Measurements from ENCODE around the gene SPSB2.
A peak's percentile ranks its signal among the peaks of the same experiment; 100 is the strongest.
"Not testable (repeated sequence)": the region's sequence is repeated elsewhere in the genome, so short reads cannot be mapped to it uniquely, and the experiment has no call there.

The SPSB2 gene

GRCh38 chr12:6871052-6871957 lies 1.8 kb downstream of the SPSB2 start:
- no peak for DNase-seq (ENCODE audit: low read depth, low spot score)

GRCh38 chr12:6870304-6870703 lies 2.8 kb downstream of the SPSB2 start:
- not testable (repeated sequence) for DNase-seq (ENCODE audit: low read depth, low spot score)

- DNase-seq (ENCODE audit: low read depth, low spot score): peak; percentile 73
These were observed 3.8 kb downstream of the SPSB2 start for GRCh38 chr12:6869049-6870021.

GRCh38 chr12:6868211-6869048 lies 4.7 kb downstream of the SPSB2 start:
- DNase-seq (ENCODE audit: low read depth, low spot score): peak; percentile 11

- DNase-seq (ENCODE audit: low read depth, low spot score): peak; percentile 56
These were observed 5.5 kb downstream of the SPSB2 start, which contains the start of gene TPI1 for GRCh38 chr12:6867413-6868210. TPI1 (plus strand) TSS chr12:6867531; CDS start chr12:6867567, 36 bp downstream.

- DNase-seq (ENCODE audit: low read depth, low spot score): no peak
These were observed 6.1 kb downstream of the SPSB2 start for GRCh38 chr12:6866920-6867412.

- no peak for DNase-seq (ENCODE audit: low read depth, low spot score)
These were observed 6.8 kb downstream of the SPSB2 start for GRCh38 chr12:6866163-6866919.

GRCh38 chr12:6865307-6865706 lies 7.8 kb downstream of the SPSB2 start:
- not testable (repeated sequence) for DNase-seq (ENCODE audit: low read depth, low spot score)

- no peak for DNase-seq (ENCODE audit: low read depth, low spot score)
These were observed 9.3 kb downstream of the SPSB2 start for GRCh38 chr12:6863586-6864321.

GRCh38 chr12:6863033-6863432 lies 10.1 kb downstream of the SPSB2 start:
- no peak for DNase-seq (ENCODE audit: low read depth, low spot score)

- DNase-seq (ENCODE audit: low read depth, low spot score): no peak
These were observed 11.7 kb downstream of the SPSB2 start for GRCh38 chr12:6861391-6861790.

GRCh38 chr12:6860942-6861341 lies 12.2 kb downstream of the SPSB2 start:
- DNase-seq (ENCODE audit: low read depth, low spot score): no peak

GRCh38 chr12:6860116-6860515 lies 13.0 kb downstream of the SPSB2 start:
- DNase-seq (ENCODE audit: low read depth, low spot score): no peak

GRCh38 chr12:6858799-6859198 lies 14.3 kb downstream of the SPSB2 start:
- no peak for DNase-seq (ENCODE audit: low read depth, low spot score)

- DNase-seq (ENCODE audit: low read depth, low spot score): no peak
These were observed 17.8 kb downstream of the SPSB2 start for GRCh38 chr12:6855322-6855721.

- DNase-seq (ENCODE audit: low read depth, low spot score): no peak
These were observed 19.1 kb downstream of the SPSB2 start for GRCh38 chr12:6854036-6854435.

GRCh38 chr12:6853626-6854025 lies 19.5 kb downstream of the SPSB2 start:
- DNase-seq (ENCODE audit: low read depth, low spot score): no peak

GRCh38 chr12:6852651-6853354 lies 20.3 kb downstream of the SPSB2 start:
- peak; percentile 37 for DNase-seq (ENCODE audit: low read depth, low spot score)
